Hematopoietic multipotent progenitor cell treated with erythropoietin and hydrocortisone succinate and interleukin-3 and kit ligand, for 4 days (in vitro differentiated cells): ENCODE measurements around the gene SLX4IP.

Experiments used
- DNase-seq: peaks from one replicate; pipeline ENCODE4 v3.0.0-alpha.2; 2015

SLX4IP gene

GRCh38 chr20:10524034-10524476, 89.0 kb downstream of the SLX4IP start:
- no peak for DNase-seq

DNA sequence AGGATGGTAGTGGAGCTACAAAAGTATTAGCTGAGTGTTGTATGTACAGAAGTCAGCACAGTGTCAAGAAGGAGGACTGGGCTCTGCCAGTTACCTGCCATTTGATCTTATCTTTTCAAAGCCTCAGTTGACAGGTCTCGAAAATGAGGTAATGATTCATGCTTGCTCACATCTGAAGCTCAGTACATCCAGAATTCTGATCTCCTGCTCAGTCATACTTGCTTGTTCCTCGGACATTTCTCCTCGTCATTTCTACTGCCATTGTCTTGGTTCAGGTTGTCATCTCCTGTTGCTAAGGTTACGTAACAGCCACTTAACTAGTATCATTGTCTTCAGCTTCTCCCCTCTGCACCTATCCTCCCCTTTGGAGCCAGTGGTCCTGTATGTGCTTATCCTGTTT, 89.5 kb downstream of the SLX4IP start:
- no peak for DNase-seq

GRCh38 chr20:10527781-10528180, 92.7 kb downstream of the SLX4IP start:
- no peak for DNase-seq

GRCh38 chr20:10530883-10531282, 95.8 kb downstream of the SLX4IP start:
- DNase-seq, result no peak

GRCh38 chr20:10531848-10532247, 96.7 kb downstream of the SLX4IP start:
- no peak for DNase-seq

DNA sequence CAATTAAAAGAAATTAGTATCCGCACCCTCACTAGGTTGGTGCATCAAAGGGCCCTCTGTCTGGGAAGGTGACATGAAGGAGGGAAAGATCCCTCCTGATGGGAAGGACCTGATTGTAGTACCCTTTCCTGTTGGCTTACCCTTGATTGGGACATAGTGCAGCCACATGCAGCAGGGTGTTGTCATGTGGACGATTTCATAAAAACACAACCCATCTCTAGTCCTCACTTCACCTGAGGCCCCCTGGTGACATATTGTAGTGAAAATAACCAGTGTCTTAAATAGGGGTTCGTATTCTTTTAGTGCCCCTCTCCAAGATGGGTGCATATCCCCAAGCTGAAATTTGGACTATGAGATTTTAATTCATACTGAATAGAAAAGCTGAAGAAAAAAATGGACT, 97.3 kb downstream of the SLX4IP start:
- peak; percentile 52 for DNase-seq

GRCh38 chr20:10536531-10536930, 101.4 kb downstream of the SLX4IP start:
- peak; percentile 56 for DNase-seq

DNA sequence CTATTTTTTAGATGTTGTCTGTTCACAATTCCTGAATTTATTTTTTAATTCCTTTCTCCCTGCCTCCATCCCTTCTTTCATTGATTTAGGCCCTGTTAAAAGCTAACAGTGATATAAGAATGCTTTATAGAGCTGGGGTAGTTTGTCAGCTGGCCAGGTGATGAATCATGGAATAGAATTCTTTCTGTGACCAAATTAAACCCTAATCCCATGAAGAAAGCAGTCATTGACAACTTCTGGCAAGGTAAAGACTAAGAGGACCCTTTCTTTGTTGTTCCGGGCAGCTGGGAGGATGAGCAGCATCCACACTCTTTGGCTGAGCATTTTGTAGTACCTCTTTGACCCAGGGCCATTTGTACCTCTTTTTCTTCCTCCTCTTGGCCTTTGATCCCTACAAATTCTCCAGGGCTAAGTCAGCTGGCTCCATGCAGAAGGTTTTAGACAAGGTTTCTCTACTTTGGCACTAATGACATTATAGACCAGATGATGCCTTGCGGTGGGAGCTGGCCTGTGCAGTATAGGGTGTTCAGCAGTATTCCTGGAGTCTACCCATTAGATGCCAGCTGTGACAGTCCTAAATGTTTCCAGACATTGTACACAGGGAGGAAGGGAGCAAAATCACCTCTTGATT, 102.9 kb downstream of the SLX4IP start:
- DNase-seq, result no peak

GRCh38 chr20:10538768-10539167, 103.7 kb downstream of the SLX4IP start:
- no peak for DNase-seq

DNA sequence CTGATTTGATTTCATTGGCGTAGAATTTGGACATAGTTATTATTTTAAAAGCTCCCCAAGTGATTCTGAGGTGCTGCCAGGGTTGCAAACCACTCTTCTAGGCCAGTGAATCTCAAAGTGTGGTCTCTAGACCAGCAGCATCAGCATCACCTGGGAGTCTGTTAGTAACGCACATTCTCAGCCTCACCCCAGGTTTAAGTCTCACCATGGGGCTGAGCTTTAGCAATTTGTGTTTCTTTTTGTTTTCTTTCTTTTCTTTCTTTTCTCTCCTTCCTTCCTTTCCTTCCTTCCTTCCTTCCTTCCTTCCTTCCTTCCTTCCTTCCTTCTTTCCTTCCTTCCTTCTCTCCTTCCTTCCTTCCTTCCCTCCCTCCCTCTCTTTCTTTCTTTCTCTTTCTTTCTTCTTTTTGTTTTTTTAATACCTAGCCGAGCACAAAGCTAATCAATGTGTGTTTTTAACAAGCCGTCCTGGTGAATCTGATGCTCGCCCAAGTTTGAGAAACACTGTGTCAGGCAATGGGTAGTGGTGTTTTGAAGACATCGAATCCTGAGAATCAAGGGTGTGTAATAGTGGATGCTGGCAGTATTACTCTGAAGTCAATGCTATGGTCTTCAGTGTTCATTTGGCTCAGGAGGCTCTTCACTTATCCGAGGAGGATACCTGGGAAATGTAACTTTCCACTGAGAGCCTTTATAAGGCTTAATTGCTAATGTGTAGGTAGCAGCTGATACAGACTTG, 104.9 kb downstream of the SLX4IP start:
- no peak for DNase-seq

GRCh38 chr20:10540636-10541493, 105.8 kb downstream of the SLX4IP start:
- no peak for DNase-seq

DNA sequence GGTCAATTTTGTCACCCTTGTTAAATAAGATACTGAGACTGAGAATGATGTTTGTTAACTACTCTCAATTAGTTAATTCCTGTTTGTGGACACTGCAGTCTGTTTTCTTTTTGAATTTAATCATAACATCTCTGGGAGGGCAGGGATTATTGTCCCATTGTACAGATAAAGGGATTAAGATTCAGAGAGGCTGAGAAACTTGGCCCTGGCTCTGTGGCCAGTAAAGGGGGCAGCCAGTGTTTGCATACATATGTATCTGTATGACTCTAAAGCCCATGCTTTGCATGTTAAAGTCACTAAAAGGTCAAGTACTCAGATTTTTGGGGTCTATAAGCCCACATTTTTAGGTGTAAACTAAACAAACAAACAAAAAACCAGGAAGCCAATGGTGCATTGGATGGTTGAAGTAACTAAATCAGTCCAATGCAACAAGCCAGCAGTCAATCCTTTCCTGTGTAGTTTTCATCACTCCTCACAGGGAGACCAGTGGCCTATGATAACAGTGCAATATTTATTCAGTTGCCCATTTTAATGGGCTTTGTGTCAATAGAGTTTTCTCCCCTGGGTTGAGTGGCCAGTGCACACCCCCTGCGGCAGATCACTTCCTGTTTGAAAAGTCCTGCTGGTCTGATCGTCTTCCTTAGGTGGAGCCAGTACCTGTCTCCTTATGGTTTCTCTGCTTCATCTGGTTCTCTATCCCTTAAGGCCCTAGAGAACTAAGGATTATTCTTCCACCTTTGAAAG, 106.7 kb downstream of the SLX4IP start:
- DNase-seq, result no peak

- DNase-seq, result no peak
Observed at GRCh38 chr20:10542442-10542841, 107.3 kb downstream of the SLX4IP start.

GRCh38 chr20:10543480-10543879, 108.4 kb downstream of the SLX4IP start:
- DNase-seq, result no peak

- no peak for DNase-seq
Observed at GRCh38 chr20:10547276-10548114, 112.4 kb downstream of the SLX4IP start.

- DNase-seq, result no peak
Observed at GRCh38 chr20:10549511-10549910, 114.4 kb downstream of the SLX4IP start.

DNA sequence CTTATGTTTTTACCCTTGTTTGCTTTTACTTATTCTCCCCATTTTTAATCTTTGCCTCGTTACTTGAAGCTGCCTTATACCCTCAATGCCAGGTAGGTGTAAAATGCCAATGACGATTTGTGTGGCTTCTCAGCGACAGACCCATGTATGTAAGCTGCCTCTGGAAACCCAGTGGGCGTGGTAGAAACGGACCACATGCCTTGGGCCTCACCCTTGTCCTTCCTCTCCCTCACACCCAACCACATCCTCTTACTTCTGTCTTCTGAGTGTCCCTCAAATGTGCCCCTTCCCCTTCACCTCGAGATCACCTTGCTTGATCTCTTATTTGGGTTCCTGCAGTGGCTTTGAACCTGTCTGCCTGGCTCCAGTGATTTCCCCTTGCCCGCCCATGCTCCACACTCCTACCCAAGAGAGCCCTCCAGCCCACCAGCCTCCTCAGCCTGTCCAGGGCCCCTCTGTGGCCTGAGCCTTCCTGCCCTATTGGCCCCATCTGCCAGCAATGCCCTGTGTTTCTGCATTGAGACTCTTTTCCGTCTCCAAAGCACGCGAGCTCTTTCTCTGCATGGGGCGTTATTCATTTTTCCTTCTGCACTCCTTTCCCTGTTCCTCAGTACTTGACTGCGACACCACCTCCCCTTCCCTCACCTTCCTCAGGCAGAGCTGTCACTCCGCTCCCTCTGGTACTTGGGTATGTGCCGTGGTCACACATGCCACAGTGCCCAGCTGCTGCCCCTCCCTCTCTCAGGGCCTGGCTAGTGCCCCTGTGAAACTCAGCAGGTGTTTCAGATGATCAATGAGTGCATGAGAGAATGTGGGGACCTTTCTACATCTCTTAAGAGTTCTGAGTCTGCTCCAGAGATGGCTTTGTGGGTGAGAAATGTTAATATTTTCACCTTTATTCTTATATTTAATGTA, 115.4 kb downstream of the SLX4IP start:
- peak; percentile 81 for DNase-seq

DNA sequence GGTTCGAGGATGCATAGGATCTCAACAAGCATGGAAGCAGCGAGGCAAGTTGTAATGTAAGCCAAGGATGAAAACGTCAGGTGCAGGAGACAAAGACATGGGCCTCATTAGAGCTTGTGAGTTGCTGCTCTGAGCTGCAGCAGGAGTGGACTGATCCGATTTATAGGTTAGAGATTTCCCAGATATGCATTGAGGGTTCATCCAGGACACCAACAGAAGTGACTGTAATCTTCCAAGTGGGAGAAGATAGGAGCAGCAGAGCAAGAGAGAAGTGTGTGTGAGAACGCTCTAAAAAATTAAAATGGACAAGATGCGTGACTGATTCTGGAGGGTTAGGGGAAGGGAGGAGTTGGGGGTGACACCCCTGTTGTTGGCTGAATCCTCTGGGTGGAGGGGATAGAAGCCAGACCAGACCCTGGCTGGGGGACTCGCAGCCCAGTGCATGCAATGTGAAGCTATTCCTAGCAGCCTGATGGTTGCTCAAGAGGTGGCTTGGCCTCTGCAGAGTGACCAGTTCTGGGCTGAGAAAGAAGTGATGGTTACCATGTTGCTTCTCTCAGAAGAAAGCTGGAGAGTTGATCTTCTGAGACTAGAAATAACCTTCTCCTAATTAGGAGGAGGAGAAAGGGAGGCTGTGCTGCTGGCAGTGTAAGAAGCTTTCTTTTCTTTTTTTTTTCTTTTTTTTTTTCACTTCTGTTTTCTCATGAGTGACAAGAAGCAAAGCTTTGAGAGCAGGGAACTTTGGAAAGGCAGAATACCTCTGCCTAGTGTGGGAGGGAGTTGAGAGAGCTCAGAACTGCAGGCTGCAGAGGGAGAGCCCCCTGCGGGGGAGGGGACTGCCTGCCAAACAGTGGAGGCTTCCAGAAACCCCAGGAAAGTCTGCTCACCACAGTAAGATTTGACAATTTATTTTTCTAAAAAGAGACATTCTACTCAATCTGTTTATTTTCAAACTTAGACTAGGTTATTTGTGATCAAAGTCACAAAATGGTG, 116.9 kb downstream of the SLX4IP start:
- DNase-seq, result peak; percentile 23

GRCh38 chr20:10553326-10553984, 118.3 kb downstream of the SLX4IP start:
- peak; percentile 88 for DNase-seq
